Erythroblast (primary cell): ENCODE data around the gene BEND3.

Experiments used
- GATA1 ChIP-seq: IDR thresholded peaks from 2 replicates; pipeline ENCODE4 v1.6.1; 2011; ENCODE audit warnings: low read depth, mild to moderate bottlenecking, control low read depth, low read length, moderate library complexity
- POLR2A ChIP-seq: IDR thresholded peaks from 2 replicates; pipeline ENCODE4 v1.6.1; 2011; ENCODE audit warnings: mild to moderate bottlenecking, low read length

- TF ChIP-seq POLR2A (no peak), GATA1 (no peak)
Observed at GRCh38 chr6:107121964-107122495, 6.7 kb upstream of the BEND3 start.
